AG09309 (cell line): Measurements from ENCODE around the gene TSPAN14.

ENCODE experiments used
- DNase-seq: peaks from one replicate; pipeline ENCODE4 v3.0.0-alpha.2; 2010; ENCODE audit warnings: low read depth
- H3K4me3 ChIP-seq: 2 replicates; pipeline ENCODE4 v1.5.1; 2011; ENCODE audit warnings: mild to moderate bottlenecking, low read depth, low read length, moderate library complexity; ENCODE audit not compliant: control insufficient read depth
- TF ChIP-seq, protein P1 (sequence below): IDR thresholded peaks from 2 replicates; pipeline ENCODE4 v1.5.1; 2011; ENCODE audit warnings: mild to moderate bottlenecking, low read depth, low read length, inconsistent platforms; ENCODE audit not compliant: insufficient read depth, control insufficient read depth; ENCODE audit errors: missing control alignments

TSPAN14 gene

DNA sequence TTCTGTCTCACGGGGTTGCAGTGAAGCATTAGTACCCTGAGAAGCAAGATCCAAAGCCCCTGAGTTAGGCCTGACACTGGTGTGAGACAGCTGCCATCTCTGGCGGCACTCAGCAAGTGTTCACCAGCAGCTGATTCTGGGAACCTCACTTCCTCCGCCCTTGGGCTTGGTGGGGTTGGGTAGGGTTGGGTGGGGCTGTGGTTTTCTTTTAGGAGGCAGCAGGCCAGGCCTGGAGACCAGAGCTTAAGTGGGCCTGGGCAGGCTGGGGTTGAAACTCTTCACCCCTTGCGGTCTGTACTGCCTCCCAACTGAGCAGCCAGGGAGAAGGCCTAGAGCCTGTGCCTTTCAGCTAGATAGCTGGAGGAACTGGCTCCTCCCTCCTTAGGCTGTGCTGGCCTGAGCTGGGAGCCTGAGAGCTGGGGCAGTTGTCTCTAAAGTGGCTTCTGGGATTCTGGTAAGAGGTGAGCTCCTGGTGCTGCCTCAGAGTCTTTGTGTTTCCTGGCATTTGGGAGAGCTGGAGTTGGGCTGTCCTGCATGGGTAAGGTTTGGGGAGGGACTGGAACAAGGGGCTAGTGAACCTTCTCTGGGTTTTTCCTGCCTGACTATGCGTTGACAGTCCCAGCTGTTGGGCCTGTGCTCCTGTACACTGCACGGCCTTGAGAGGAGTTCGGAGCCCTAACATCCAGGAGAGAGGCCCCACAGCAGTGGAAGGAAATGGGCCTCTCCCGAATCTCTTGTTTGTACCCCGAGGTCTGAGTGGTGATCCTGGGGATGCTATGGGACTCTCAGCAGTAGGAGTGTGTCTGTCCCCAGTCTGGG lies 5.1 kb downstream of the TSPAN14 start:
- DNase-seq = peak; percentile 61
- TF ChIP-seq, protein P1, sequence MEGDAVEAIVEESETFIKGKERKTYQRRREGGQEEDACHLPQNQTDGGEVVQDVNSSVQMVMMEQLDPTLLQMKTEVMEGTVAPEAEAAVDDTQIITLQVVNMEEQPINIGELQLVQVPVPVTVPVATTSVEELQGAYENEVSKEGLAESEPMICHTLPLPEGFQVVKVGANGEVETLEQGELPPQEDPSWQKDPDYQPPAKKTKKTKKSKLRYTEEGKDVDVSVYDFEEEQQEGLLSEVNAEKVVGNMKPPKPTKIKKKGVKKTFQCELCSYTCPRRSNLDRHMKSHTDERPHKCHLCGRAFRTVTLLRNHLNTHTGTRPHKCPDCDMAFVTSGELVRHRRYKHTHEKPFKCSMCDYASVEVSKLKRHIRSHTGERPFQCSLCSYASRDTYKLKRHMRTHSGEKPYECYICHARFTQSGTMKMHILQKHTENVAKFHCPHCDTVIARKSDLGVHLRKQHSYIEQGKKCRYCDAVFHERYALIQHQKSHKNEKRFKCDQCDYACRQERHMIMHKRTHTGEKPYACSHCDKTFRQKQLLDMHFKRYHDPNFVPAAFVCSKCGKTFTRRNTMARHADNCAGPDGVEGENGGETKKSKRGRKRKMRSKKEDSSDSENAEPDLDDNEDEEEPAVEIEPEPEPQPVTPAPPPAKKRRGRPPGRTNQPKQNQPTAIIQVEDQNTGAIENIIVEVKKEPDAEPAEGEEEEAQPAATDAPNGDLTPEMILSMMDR = no peak
- no peak overlapping the region for H3K4me3 ChIP-seq

DNA sequence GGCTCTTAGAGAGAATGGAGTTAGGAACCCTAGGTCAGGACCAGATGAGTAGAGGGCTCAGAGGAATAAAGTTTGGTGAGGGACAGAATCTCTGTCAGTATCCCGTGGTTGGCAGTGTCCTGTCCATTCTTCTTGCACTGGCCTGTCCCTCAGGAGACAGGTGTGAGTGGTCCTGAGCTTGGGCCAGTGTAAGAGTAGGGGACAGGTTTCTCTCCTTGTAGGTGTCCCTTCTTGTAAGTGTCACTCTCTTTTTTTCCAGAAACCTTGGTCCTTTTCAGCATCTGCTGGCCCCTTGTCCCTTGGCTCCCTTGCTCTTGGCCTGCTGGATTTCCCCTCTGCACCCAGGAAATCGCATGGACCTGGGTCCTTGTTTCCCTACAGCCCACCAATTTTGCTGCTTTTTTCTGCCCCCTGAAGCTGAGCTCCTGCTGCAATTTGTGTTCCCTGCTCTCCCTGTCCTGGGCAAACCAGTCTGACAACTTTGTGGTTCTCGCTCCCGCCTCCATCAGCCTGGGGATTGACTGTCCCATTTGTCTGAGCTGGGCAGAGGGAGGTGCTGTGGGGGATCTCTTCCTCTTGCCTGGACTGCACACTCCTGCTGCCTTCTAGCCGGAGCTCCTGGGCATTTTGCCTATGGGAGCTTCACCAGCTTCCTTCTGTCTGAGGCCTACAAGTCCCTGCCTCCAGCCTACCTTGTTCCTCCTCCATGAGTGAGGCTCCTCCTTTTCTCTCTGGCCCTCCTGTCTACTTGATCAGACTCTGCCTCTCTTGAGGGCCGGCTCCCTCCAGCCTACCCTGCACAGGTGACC lies 6.5 kb downstream of the TSPAN14 start:
- DNase-seq = no peak
- H3K4me3 ChIP-seq = no peak overlapping the region
- TF ChIP-seq, protein P1 = no peak

DNA sequence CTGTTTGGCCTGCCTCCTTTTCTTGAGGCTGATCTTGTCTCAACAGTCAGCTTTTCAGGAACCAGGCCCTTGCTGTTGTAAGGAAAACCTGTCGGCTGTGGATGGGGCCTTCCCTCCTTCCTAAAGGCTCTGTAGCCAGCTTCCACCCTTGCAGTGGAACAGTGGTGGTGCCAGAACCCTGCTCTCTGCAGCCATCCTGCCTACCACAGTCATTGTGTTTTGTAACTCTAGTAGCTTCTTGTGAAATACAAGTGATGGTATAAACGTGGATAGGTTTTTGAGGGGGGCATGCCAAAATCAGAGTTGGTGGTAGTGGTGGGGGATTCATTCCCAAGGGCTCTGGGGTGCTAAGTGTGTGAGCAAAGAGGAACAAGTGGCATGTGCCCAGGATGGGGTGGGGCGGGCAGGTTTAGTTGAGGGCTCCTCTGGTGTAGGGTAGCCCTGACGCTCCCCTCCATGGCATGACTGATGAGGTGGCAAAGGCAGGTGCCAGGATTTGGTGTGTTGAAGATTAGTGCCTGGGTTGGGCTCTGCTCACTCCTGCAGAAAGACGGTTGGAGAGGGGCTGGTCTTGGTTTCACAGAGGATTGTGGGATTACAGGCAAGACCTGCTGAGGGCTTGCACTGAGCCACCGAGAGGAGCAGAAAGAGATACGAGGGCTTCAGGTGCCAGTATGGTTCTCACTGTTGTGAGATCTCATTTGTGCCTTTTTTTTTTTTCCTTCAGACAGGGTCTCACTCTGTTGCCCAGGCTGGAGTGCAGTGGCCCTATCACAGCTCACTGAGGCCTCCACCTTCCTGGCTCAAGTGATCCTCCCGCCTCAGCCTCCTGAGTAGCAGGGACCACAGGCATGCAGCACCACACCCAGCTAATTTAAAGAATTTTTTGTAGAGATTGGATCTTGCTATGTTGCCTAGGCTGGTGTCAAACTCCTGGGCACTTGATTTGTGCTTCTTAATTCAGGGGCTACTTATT lies 7.4 kb downstream of the TSPAN14 start:
- DNase-seq = no peak
- H3K4me3 ChIP-seq = no peak overlapping the region
- TF ChIP-seq, protein P1 = no peak

DNA sequence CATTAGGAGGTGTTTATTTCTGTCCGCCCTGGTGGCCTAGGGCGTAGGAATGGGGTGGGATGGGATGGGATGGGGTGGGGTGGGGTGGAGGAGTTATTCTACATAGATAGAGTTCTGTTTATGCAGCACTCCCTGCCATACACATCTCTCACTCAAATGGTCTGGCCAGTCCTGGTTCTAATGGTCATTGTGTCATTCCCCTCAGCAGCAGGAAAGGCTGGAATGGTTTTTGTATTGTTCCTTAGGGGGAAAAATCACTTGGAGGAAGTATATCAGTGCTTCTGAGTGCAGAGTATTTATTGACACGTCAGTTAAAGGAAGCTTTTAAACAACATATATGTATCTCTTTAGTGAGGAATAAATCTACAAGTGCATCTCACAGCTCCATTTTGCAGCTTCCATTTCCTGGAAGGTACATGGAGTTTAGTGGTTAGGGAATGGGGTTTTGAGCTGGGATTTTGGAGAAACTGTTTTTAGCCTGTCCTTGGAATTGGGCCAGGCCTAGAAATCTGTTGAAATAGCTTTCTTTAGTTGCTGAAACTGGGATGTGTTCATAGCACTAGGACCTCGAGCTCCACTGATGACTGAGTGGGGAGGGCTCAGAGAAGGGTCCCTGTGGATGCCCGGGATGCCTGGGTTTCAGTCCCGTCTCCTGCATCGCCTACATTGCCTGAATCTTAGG lies 8.3 kb downstream of the TSPAN14 start:
- H3K4me3 ChIP-seq = no peak overlapping the region

DNA sequence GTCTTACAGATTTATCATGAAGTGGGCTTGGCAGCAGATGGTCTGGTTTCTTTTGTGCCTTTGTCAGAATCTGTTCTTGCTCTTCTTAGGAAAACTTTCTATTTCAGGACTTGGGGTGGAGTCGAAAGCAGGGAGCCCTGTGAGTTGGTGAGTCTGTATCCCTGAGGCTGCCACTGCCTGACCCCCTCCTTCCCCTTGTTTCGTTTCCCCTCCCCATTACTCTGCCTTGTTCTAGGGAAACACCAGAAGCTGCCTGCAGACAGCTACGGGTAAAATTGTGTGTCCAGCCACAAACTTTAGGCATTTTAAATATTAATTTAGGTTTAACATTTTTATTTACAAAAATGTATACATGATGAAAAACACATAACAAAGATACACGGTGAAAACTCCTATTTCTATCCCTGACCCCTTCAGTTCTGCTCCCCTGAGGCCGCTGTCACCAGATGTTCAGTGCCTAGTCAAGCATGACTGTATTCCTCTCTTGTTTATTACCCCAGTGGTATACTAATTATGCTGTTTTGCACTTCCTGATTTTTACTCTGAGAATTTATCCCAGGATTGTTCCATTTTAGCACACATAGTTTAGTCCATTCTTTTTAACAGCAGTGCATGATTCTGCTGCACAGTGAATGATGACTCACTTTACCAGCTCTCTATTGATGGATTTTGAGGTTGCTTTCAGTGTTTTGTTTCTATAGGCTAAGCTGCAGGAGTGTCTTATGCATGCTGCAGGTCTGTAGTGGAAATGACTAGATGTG lies 9.1 kb downstream of the TSPAN14 start:
- H3K4me3 ChIP-seq = no peak overlapping the region
- no peak for DNase-seq

More for the DNA sequence above, 8.3 kb downstream of the TSPAN14 start:
- no peak for DNase-seq
- TF ChIP-seq, protein P1 = no peak

More for the DNA sequence above, 9.1 kb downstream of the TSPAN14 start:
- TF ChIP-seq, protein P1 = no peak
